SK-N-SH (cell line): Measurements from ENCODE around the gene MGAT4A. TPM values are rescaled to one million over a fixed set of nuclear protein-coding genes. Genes with fewer than 3 reads are reported as not detected.
"Not testable (repeated sequence)": the region's sequence is repeated elsewhere in the genome, so short reads cannot be mapped to it uniquely, and the experiment has no call there.

Source experiments
- CTCF ChIA-PET: fragments of 300-600, 350-600 bp; formaldehyde crosslinking; extraction: SDS; loops from one replicate; lab custom pipeline; 2021; lab: Yijun Ruan, JAX
- POLR2A ChIA-PET: fragments of 350-600 bp; sonication (Branson Sonifier 250); formaldehyde crosslinking; extraction: SDS; loops from one replicate; lab custom pipeline; 2020; ENCODE audit warnings: antibody characterized with exemption, inconsistent platforms; lab: Yijun Ruan, JAX
- DNase-seq: peaks from one replicate; pipeline ENCODE4 v3.0.0; 2012
- H2AFZ ChIP-seq: fragments of 200-600 bp; sonication (generic); 2 replicates; pipeline ENCODE4 v1.8.1; 2016; ENCODE audit warnings: antibody characterized with exemption, mild to moderate bottlenecking, low read depth
- H3F3A ChIP-seq: fragments of 200-600 bp; sonication (generic); replicated peaks from 2 replicates; pipeline ENCODE3; 2016; ENCODE audit warnings: antibody characterized with exemption, mild to moderate bottlenecking; ENCODE audit not compliant: insufficient read depth
- H3K27ac ChIP-seq, 2 experiments: fragments of 200-500 bp in 1 of 2; fragments of 200-600 bp in 1 of 2; sonication (Bioruptor generic) in 1 of 2; sonication (generic), shearing (Covaris generic) in 1 of 2; 2 replicates each; pipeline versions ENCODE4 v1.5.1 to v1.6.1; 2014 to 2016; ENCODE audit warnings: low read depth in 2 of 2, inconsistent platforms in 1 of 2, low read length in 1 of 2, mild to moderate bottlenecking in 1 of 2, mixed read lengths in 1 of 2
- H3K27me3 ChIP-seq: fragments of 200-600 bp; sonication (generic), shearing (Covaris generic); 2 replicates; pipeline ENCODE4 v1.6.1; 2016; ENCODE audit warnings: mixed run types; ENCODE audit not compliant: insufficient read depth
- H3K36me3 ChIP-seq, 2 experiments: fragments of 200-500 bp in 1 of 2; fragments of 200-600 bp in 1 of 2; sonication (Bioruptor generic) in 1 of 2; sonication (generic) in 1 of 2; replicated peaks in 1 of 2; 2 replicates each; pipeline versions ENCODE3 to v1.5.1; 2014 to 2016; ENCODE audit warnings: low read length in 1 of 2, mild to moderate bottlenecking in 1 of 2; ENCODE audit not compliant: insufficient read depth in 2 of 2, control insufficient read depth in 1 of 2
- H3K4me1 ChIP-seq, 2 experiments: fragments of 200-500 bp in 1 of 2; fragments of 200-600 bp in 1 of 2; sonication (Bioruptor generic) in 1 of 2; sonication (generic), shearing (Covaris generic) in 1 of 2; 2 replicates each; pipeline versions ENCODE4 v1.5.1 to v1.6.1; 2014 to 2016; ENCODE audit warnings: low read depth in 1 of 2, low read length in 1 of 2, mixed run types in 1 of 2; ENCODE audit not compliant: insufficient read depth in 2 of 2, control insufficient read depth in 1 of 2
- H3K4me2 ChIP-seq: fragments of 200-600 bp; sonication (generic), shearing (Covaris generic); 2 replicates; pipeline ENCODE4 v1.6.1; 2017; ENCODE audit warnings: mixed run types
- H3K4me3 ChIP-seq, 2 experiments: fragments of 200-500 bp in 1 of 2; fragments of 200-600 bp in 1 of 2; sonication (Bioruptor generic) in 1 of 2; sonication (generic), shearing (Covaris generic) in 1 of 2; 2 replicates each; pipeline versions ENCODE4 v1.5.1 to v1.8.1; 2014 to 2016; ENCODE audit warnings: low read depth in 2 of 2, inconsistent platforms in 1 of 2, low read length in 1 of 2, mild to moderate bottlenecking in 1 of 2, mixed read lengths in 1 of 2, moderate library complexity in 1 of 2
- H3K79me2 ChIP-seq: fragments of 200-600 bp; sonication (generic); 2 replicates; pipeline ENCODE4 v1.8.1; 2017; ENCODE audit warnings: mild to moderate bottlenecking; ENCODE audit not compliant: insufficient read depth
- H3K9ac ChIP-seq: fragments of 200-600 bp; sonication (generic); 2 replicates; pipeline ENCODE4 v1.6.1; 2017; ENCODE audit warnings: mixed run types
- H3K9me2 ChIP-seq: fragments of 200-600 bp; sonication (generic); 2 replicates; pipeline ENCODE4 v1.6.1; 2017; ENCODE audit warnings: mixed run types
- H3K9me3 ChIP-seq: fragments of 200-600 bp; sonication (generic); 2 replicates; pipeline ENCODE4 v1.6.1; 2017; ENCODE audit warnings: mixed run types, mild to moderate bottlenecking, moderate library complexity
- H4K20me1 ChIP-seq: fragments of 200-600 bp; sonication (generic); 2 replicates; pipeline ENCODE4 v1.6.1; 2017; ENCODE audit warnings: mild to moderate bottlenecking, mixed run types; ENCODE audit not compliant: insufficient read depth
- CHD2 ChIP-seq: fragments of 150-350 bp; IDR thresholded peaks from 2 replicates; pipeline ENCODE4 v1.6.1; 2018; ENCODE audit warnings: low read length; ENCODE audit not compliant: partially characterized antibody
- ELF1 ChIP-seq: IDR thresholded peaks from 2 replicates; pipeline ENCODE4 v1.4.0; 2012
- JUND ChIP-seq: IDR thresholded peaks from 2 replicates; pipeline ENCODE4 v1.4.0; 2012
- NFIC ChIP-seq: IDR thresholded peaks from 2 replicates; pipeline ENCODE4 v1.4.0; 2012; ENCODE audit warnings: borderline replicate concordance
- RCOR1 ChIP-seq: fragments of 150-350 bp; IDR thresholded peaks from 2 replicates; pipeline ENCODE4 v1.6.1; 2017; ENCODE audit warnings: antibody characterized with exemption, low read length
- TCF12 ChIP-seq: IDR thresholded peaks from 2 replicates; pipeline ENCODE4 v1.4.0; 2012
- TEAD4 ChIP-seq: IDR thresholded peaks from 2 replicates; pipeline ENCODE4 v1.4.0; 2012; ENCODE audit warnings: mild to moderate bottlenecking, borderline replicate concordance; ENCODE audit not compliant: insufficient read depth
- WGBS: methylation state at CpG from one replicate; pipeline ENCODE4 v1.1.6; 2017; ENCODE audit warnings: low lambda C conversion rate; 5-methylcytosine and 5-hydroxymethylcytosine counted together
- polyA plus RNA-seq, 3 experiments: library from polyadenylated mRNA; depleted of rRNA; stranded (reverse); fragments of >200 nt; gene quantifications; 2 replicates each; pipeline ENCODE4 v1.2.3, GENCODE V29; 2012
- TF ChIP-seq, protein P1 (sequence below): IDR thresholded peaks from 2 replicates; pipeline ENCODE4 v1.4.0; 2012; ENCODE audit warnings: low read depth

Gene MGAT4A
- polyA plus RNA-seq, 1 of the 3 experiments (the other 2 are of a cell fraction), result 0.07 TPM

DNA sequence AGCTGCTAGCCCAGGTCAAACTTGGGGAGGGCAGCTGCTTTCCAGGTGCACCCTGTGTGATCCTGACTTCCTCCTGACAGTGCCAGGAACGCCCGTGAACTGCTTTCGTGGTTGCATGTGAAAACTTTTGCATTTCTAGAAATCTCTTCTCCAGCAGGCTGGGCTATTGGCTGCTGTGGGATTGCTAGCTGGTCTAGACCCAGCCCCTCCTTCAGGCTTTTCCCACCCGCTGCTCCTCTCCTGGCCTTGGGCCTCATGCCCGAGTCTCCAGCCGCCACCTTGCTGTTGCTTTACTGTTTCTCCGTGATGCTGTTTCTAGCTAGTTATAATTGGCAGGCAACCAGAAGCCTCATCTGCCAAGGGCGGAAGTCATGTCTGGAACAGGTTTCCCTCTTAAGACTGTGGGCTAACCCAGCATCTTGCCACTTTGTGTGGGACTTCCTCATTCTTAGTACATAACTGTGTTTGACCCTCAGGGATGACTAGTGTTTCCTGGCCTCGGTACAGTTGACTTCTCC, 27.0 kb upstream of the MGAT4A start:
- Histone ChIP-seq H3K4me1 (peaks cover 0 to 7% of the 10 kb centered on the region in 2 experiments; a peak in 1 of 4 replicates), H3K4me3 (no peak overlapping the region), H3K27ac (no peak overlapping the region), H3K9ac (no peak overlapping the region), H3K9me3 (no peaks in the 10 kb centered on the region), H3K4me2 (peak overlapping the region; percentile 19; the same call in 1 of the 2 replicates), H3K27me3 (no peaks in the 10 kb centered on the region; the same call in 1 of the 2 replicates), H3K79me2 (no peaks in the 10 kb centered on the region), H3F3A (no peaks in the 10 kb centered on the region), H3K36me3 (no peaks in the 10 kb centered on the region), H4K20me1 (no peaks in the 10 kb centered on the region), H3K9me2 (no peaks in the 10 kb centered on the region), H2AFZ (no peak overlapping the region)
- 68% methylated on average over 9 of the region's 9 CpGs for WGBS
- CTCF ChIA-PET, result interaction anchor here (0.8 to 1.0 kb wide), 3 partner anchors 12 to 108 kb away, joined by 3 read pairs; no protein-coding TSS in a partner anchor
- TF ChIP-seq NFIC (peak; percentile 52), TCF12 (peak; percentile 39), ELF1 (peak; percentile 76)
- TF ChIP-seq, protein P1, sequence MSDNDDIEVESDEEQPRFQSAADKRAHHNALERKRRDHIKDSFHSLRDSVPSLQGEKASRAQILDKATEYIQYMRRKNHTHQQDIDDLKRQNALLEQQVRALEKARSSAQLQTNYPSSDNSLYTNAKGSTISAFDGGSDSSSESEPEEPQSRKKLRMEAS, result no peak
- DNase-seq, result no peak
- POLR2A ChIA-PET, result no interaction called here

DNA sequence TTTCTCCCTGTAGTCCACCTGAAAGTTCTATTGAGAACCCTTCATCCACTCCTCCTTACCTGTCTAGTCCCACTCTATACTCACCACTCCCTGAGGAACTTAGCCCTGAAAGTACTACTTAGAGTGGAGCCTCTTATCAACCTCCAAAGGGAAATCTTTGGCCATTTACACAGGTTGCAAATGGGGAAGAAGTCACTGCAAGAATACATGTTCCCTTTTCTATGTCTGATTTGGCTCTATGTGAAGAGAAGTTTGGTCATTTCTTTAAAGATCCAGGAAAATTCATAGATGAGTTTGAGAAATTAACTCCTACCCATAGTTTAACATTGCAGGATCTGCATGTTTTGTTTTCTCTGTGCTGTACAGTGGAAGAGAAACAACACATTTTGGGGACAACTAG, 22.9 kb upstream of the MGAT4A start:
- H3K79me2 ChIP-seq, result no peaks in the 10 kb centered on the region
- no peaks in the 10 kb centered on the region for H3K9me2 ChIP-seq
- H3K4me1 ChIP-seq, result peaks cover 0 to 7% of the 10 kb centered on the region in 2 experiments; a peak in 1 of 4 replicates
- H3K9me3 ChIP-seq, result no peaks in the 10 kb centered on the region
- H2AFZ ChIP-seq, result no peak overlapping the region
- no peak overlapping the region for H3K27ac ChIP-seq
- H3K4me2 ChIP-seq, result no peak overlapping the region
- no peaks in the 10 kb centered on the region for H3K27me3 ChIP-seq
- no peaks in the 10 kb centered on the region for H4K20me1 ChIP-seq
- no peak for DNase-seq
- ChIA-PET POLR2A (no interaction called here), CTCF (no interaction called here)
- H3K36me3 ChIP-seq, result no peaks in the 10 kb centered on the region
- TF ChIP-seq RCOR1 (no peak), JUND (no peak), CHD2 (no peak), TEAD4 (no peak)
- H3K9ac ChIP-seq, result no peak overlapping the region
- no peaks in the 10 kb centered on the region for H3F3A ChIP-seq
- H3K4me3 ChIP-seq, result no peak overlapping the region

DNA sequence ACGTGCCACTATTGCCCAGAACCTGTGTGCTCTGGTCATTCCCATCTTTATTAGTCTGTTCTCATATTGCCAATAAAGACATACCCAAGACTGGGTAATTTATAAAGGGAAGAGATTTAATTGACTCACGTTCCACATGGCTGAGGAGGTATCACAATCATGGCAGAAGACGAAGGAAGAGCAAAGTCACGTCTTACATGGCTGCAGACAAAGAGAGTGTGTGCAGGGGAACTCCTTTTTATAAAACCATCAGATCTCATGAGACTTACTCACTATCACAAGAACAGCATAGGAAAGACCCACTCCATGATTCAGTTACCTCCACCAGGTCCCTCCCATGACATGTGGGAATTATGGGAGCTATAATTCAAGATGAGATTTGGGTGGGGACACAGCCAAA, 21.8 kb upstream of the MGAT4A start:
- 29% methylated on average over 4 of the region's 4 CpGs for WGBS
- DNase-seq, H3K9me2 ChIP-seq, H3K36me3 ChIP-seq, H3F3A ChIP-seq, H3K27me3 ChIP-seq, H3K4me1 ChIP-seq, H4K20me1 ChIP-seq, H3K9me3 ChIP-seq, H3K4me3 ChIP-seq, H3K79me2 ChIP-seq, CTCF ChIA-PET, H3K4me2 ChIP-seq, H2AFZ ChIP-seq, POLR2A ChIA-PET, H3K9ac ChIP-seq, H3K27ac ChIP-seq: not testable (repeated sequence)
